A673 (cell line): ENCODE data around the gene TRIM46. TPM values are rescaled to one million over a fixed set of nuclear protein-coding genes. Genes with fewer than 3 reads are reported as not detected.
"Not testable (repeated sequence)": the region's sequence is repeated elsewhere in the genome, so short reads cannot be mapped to it uniquely, and the experiment has no call there.

Source experiments
- BruUV-seq: library from RNA; stranded (reverse); fragments of 400-500 nt; replicated peaks from 2 replicates; lab custom pipeline; 2021; lab: Mats Ljungman, UMichigan
- CTCF ChIA-PET: fragments of 300-600 bp; sonication (Branson Sonifier 250); formaldehyde crosslinking; loops from one replicate; lab custom pipeline; 2022; ENCODE audit warnings: antibody characterized with exemption; lab: Charles Lee
- POLR2A ChIA-PET: fragments of 300-600 bp; sonication (Branson Sonifier 250); formaldehyde crosslinking; loops from one replicate; lab custom pipeline; 2022; ENCODE audit warnings: antibody characterized with exemption; ENCODE audit not compliant: low non-redundant PET; lab: Charles Lee
- DNase-seq: peaks from one replicate; pipeline ENCODE4 v3.0.0-alpha.2; 2015; ENCODE audit warnings: low spot score
- H3K27ac ChIP-seq: fragments of 200-600 bp; sonication (generic); 2 replicates; pipeline ENCODE4 v1.5.1; 2016; ENCODE audit warnings: mixed run types, low read depth, mild to moderate bottlenecking, mixed read lengths, antibody characterized with exemption, low read length; ENCODE audit not compliant: poor library complexity, severe bottlenecking
- H3K27me3 ChIP-seq: fragments of 200-600 bp; sonication (generic); replicated peaks from 2 replicates; pipeline ENCODE4 v1.6.1; 2017; ENCODE audit warnings: mixed run types, low read depth, mild to moderate bottlenecking, mixed read lengths, antibody characterized with exemption, low read length; ENCODE audit not compliant: insufficient read depth, poor library complexity
- H3K36me3 ChIP-seq: fragments of 200-600 bp; sonication (generic); 2 replicates; pipeline ENCODE4 v1.6.1; 2016; ENCODE audit warnings: mixed run types, mild to moderate bottlenecking, mixed read lengths, antibody characterized with exemption, low read length; ENCODE audit not compliant: insufficient read depth, poor library complexity, severe bottlenecking
- H3K4me1 ChIP-seq: fragments of 200-600 bp; sonication (generic); 2 replicates; pipeline ENCODE4 v1.6.1; 2017; ENCODE audit warnings: mixed run types, mild to moderate bottlenecking, mixed read lengths, antibody characterized with exemption, low read length; ENCODE audit not compliant: insufficient read depth, poor library complexity, severe bottlenecking
- H3K4me3 ChIP-seq: fragments of 200-600 bp; sonication (generic); 2 replicates; pipeline ENCODE4 v1.5.1; 2016; ENCODE audit warnings: low read depth, mixed run types, mild to moderate bottlenecking, mixed read lengths, low read length; ENCODE audit not compliant: poor library complexity, severe bottlenecking
- H3K9me3 ChIP-seq: fragments of 200-600 bp; sonication (generic); 2 replicates; pipeline ENCODE4 v1.6.1; 2016; ENCODE audit warnings: mixed run types, low read depth, mild to moderate bottlenecking, mixed read lengths, antibody characterized with exemption, low read length; ENCODE audit not compliant: poor library complexity, severe bottlenecking
- CTCF ChIP-seq: fragments of 300-800, 200-600 bp; sonication (generic); conservative IDR thresholded peaks from 2 replicates; pipeline ENCODE4 v1.5.1; 2017; ENCODE audit warnings: low read depth, mild to moderate bottlenecking, antibody characterized with exemption, low read length, moderate library complexity, mixed read lengths
- EZH2 ChIP-seq: fragments of 200-600 bp; sonication (generic); IDR thresholded peaks from 2 replicates; pipeline ENCODE4 v1.6.1; 2017; ENCODE audit warnings: borderline replicate concordance, low read depth, mild to moderate bottlenecking, mixed read lengths, antibody characterized with exemption, low read length; ENCODE audit not compliant: poor library complexity, severe bottlenecking
- intact Hi-C: fragments of 100-400 bp; cut with micrococcal nuclease; formaldehyde crosslinking; loops from one replicate; pipeline ENCODE4 v1.10.0; 2022; ENCODE audit not compliant: unreplicated experiment
- total RNA-seq: library from RNA; stranded (reverse); gene quantifications from 2 replicates; pipeline ENCODE4 v1.2.3, GENCODE V29; 2021

TRIM46 gene
- total RNA-seq, 1 experiment from 2014 or later = 5.1 TPM

- intact Hi-C loops = no loop called here
- no peak for TF ChIP-seq EZH2
- peak; percentile 22; the same call in 1 of the 2 replicates for TF ChIP-seq CTCF
Observed at GRCh38 chr1:155145491-155145890, 28.2 kb upstream of the TRIM46 start.

GRCh38 chr1:155155996-155156643, 17.5 kb upstream of the TRIM46 start:
- POLR2A ChIA-PET, intact Hi-C loops, H3K27me3 ChIP-seq, DNase-seq, BruUV-seq, H3K4me1 ChIP-seq, H3K4me3 ChIP-seq, H3K27ac ChIP-seq, CTCF ChIA-PET, H3K36me3 ChIP-seq, H3K9me3 ChIP-seq: not testable (repeated sequence)

More at GRCh38 chr1:155145491-155145890, 28.2 kb upstream of the TRIM46 start:
- ChIA-PET POLR2A (no interaction called here), CTCF (no interaction called here)
- BruUV-seq = no TSS peak
- H3K4me3 ChIP-seq = no peak overlapping the region
- no peaks in the 10 kb centered on the region for H3K36me3 ChIP-seq
- H3K27me3 ChIP-seq = no peaks in the 10 kb centered on the region
- no peak for DNase-seq
- no peak overlapping the region for H3K27ac ChIP-seq
- no peaks in the 10 kb centered on the region for H3K9me3 ChIP-seq
- no peaks in the 10 kb centered on the region for H3K4me1 ChIP-seq

- H3K4me3 ChIP-seq = no peak overlapping the region
- H3K9me3 ChIP-seq = no peaks in the 10 kb centered on the region
- H3K36me3 ChIP-seq = no peaks in the 10 kb centered on the region
- no peaks in the 10 kb centered on the region for H3K4me1 ChIP-seq
- CTCF ChIA-PET = no interaction called here
- no TSS peak for BruUV-seq
- TF ChIP-seq EZH2 (no peak), CTCF (no peak)
- no peaks in the 10 kb centered on the region for H3K27me3 ChIP-seq
- DNase-seq = no peak
- intact Hi-C loops = no loop called here
- POLR2A ChIA-PET = no interaction called here
- H3K27ac ChIP-seq = no peak overlapping the region
Observed at GRCh38 chr1:155158991-155159390, 14.7 kb upstream of the TRIM46 start.

- Histone ChIP-seq H3K27ac (no peak overlapping the region), H3K9me3 (no peaks in the 10 kb centered on the region), H3K27me3 (no peaks in the 10 kb centered on the region), H3K4me1 (no peaks in the 10 kb centered on the region), H3K36me3 (no peaks in the 10 kb centered on the region), H3K4me3 (no peak overlapping the region)
- no peak for DNase-seq
- TF ChIP-seq EZH2 (no peak), CTCF (no peak)
- intact Hi-C loops = no loop called here
- no TSS peak for BruUV-seq
- CTCF ChIA-PET = interaction anchor here (0.7 kb wide), 1 partner anchor 69 kb away, joined by 3 read pairs; no protein-coding TSS in a partner anchor
- POLR2A ChIA-PET = no interaction called here
Observed at GRCh38 chr1:155160128-155160527, 13.5 kb upstream of the TRIM46 start.

GRCh38 chr1:155162631-155163030, 11.0 kb upstream of the TRIM46 start:
- CTCF ChIA-PET, H3K27me3 ChIP-seq, H3K27ac ChIP-seq, BruUV-seq, H3K4me1 ChIP-seq, H3K4me3 ChIP-seq, DNase-seq, H3K9me3 ChIP-seq, H3K36me3 ChIP-seq, intact Hi-C loops: not testable (repeated sequence)
- POLR2A ChIA-PET = interaction anchor here (0.7 kb wide), 1 partner anchor 126 kb away, joined by 9 read pairs; no protein-coding TSS in a partner anchor
